ENCODE measurements around the gene SHISA3. TPM values are rescaled to one million over a fixed set of nuclear protein-coding genes. Genes with fewer than 3 reads are reported as not detected.

SHISA3 gene
- total and polyA plus RNA-seq, 2 of the 8 experiments (the other 6 are each of a cell fraction or from before 2014, with no cell fraction given): 2.0 to 9.3 TPM

GRCh38 chr4:42357325-42357724 is 40.0 kb upstream of the SHISA3 start (continued):
- TF ChIP-seq, protein P1, sequence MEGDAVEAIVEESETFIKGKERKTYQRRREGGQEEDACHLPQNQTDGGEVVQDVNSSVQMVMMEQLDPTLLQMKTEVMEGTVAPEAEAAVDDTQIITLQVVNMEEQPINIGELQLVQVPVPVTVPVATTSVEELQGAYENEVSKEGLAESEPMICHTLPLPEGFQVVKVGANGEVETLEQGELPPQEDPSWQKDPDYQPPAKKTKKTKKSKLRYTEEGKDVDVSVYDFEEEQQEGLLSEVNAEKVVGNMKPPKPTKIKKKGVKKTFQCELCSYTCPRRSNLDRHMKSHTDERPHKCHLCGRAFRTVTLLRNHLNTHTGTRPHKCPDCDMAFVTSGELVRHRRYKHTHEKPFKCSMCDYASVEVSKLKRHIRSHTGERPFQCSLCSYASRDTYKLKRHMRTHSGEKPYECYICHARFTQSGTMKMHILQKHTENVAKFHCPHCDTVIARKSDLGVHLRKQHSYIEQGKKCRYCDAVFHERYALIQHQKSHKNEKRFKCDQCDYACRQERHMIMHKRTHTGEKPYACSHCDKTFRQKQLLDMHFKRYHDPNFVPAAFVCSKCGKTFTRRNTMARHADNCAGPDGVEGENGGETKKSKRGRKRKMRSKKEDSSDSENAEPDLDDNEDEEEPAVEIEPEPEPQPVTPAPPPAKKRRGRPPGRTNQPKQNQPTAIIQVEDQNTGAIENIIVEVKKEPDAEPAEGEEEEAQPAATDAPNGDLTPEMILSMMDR (IDR thresholded peaks at IDR 0.05; ENCODE audit: control extremely low read depth in 1 of 3, insufficient read depth in 1 of 3, low read depth in 1 of 3, low read length in 3 of 3): no peak
- no peak for TF ChIP-seq EZH2 (IDR thresholded peaks at IDR 0.05; ENCODE audit: low read depth, low read length, severe bottlenecking)
- TF ChIP-seq EP300 (IDR thresholded peaks at IDR 0.05; ENCODE audit: borderline replicate concordance in 1 of 2, low read depth in 2 of 2, low read length in 2 of 2): no peak
- no peak for TF ChIP-seq SIRT6 (IDR thresholded peaks at IDR 0.05; ENCODE audit: low read length)
- TF ChIP-seq POLR2AphosphoS5 (IDR thresholded peaks at IDR 0.05; ENCODE audit: low read depth, low read length): no peak
- TF ChIP-seq BCL11A (IDR thresholded peaks at IDR 0.05; ENCODE audit: low read depth in 2 of 2, low read length in 2 of 2): no peak
- no peak for TF ChIP-seq ASH2L (IDR thresholded peaks at IDR 0.05; ENCODE audit: low read length)
